Measurements from ENCODE around the gene TUBB3. TPM values are rescaled to one million over a fixed set of nuclear protein-coding genes. Genes with fewer than 3 reads are reported as not detected.

TUBB3 gene
- total RNA-seq = 488 and 691 TPM in 2 replicates

GRCh38 chr16:89922884-89923639 lies at the start of gene TUBB3:
TUBB3 (plus strand) TSS chr16:89923342; CDS start chr16:89923402, 60 bp downstream.

DNA sequence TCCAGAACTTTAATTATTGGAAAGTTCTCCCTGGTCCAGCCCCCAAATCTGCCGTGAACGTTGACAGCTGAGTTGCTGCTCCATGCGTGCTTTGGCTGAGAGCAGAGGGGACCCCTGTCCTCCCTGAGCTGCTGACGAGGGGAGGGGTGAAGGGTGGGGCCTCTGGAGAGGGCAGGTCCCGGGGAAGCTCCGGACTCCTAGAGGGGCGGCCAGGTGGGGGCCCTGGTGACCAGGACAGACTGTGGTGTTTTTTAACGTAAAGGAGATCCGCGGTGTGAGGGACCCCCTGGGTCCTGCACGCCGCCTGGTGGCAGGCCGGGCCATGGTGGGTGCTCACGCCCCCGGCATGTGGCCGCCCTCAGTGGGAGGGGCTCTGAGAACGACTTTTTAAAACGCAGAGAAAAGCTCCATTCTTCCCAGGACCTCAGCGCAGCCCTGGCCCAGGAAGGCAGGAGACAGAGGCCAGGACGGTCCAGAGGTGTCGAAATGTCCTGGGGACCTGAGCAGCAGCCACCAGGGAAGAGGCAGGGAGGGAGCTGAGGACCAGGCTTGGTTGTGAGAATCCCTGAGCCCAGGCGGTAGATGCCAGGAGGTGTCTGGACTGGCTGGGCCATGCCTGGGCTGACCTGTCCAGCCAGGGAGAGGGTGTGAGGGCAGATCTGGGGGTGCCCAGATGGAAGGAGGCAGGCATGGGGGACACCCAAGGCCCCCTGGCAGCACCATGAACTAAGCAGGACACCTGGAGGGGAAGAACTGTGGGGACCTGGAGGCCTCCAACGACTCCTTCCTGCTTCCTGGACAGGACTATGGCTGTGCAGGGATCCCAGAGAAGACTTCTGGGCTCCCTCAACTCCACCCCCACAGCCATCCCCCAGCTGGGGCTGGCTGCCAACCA lies 4.4 kb upstream of the TUBB3 start, which contains the start of gene MC1R:
Gene MC1R (plus strand): TSS at position 410 of the 895 bp plus-strand sequence. CDS start 397 bp downstream, at position 807.

Other genes with a start within 250 kb of the TUBB3 start
- 74.3 and 76.7 TPM in 2 replicates for gene CDK10, start 236.7 kb upstream of the TUBB3 start, total RNA-seq
- 8.1 and 20.7 TPM in 2 replicates for gene SPATA2L, start 221.6 kb upstream of the TUBB3 start, total RNA-seq
- gene VPS9D1, start 202.4 kb upstream of the TUBB3 start, total RNA-seq = 5.4 and 22.3 TPM in 2 replicates
- 11.7 and 24.8 TPM in 2 replicates for gene ZNF276, start 201.8 kb upstream of the TUBB3 start, total RNA-seq
- 7.7 and 38.1 TPM in 2 replicates for gene FANCA, start 106.7 kb upstream of the TUBB3 start, total RNA-seq
- gene SPIRE2, start 94.9 kb upstream of the TUBB3 start, total RNA-seq = 1.5 and 5.8 TPM in 2 replicates
- 103 and 206 TPM in 2 replicates for gene TCF25, start 49.8 kb upstream of the TUBB3 start, total RNA-seq
- gene MC1R, start 4.5 kb upstream of the TUBB3 start, total RNA-seq = 2.9 and 4.3 TPM in 2 replicates
- 100 and 137 TPM in 2 replicates for gene DEF8, start 25.4 kb downstream of the TUBB3 start, total RNA-seq
- 14.2 and 21.8 TPM in 2 replicates for gene DBNDD1, start 96.1 kb downstream of the TUBB3 start, total RNA-seq
- gene PRDM7, start 154.0 kb downstream of the TUBB3 start, total RNA-seq = not detected in 2 replicates

Data from mesangial cell (primary cell).